ENCODE data around the gene PCBP3.
"Not testable (repeated sequence)": the region's sequence is repeated elsewhere in the genome, so short reads cannot be mapped to it uniquely, and the experiment has no call there.

PCBP3 gene

DNA sequence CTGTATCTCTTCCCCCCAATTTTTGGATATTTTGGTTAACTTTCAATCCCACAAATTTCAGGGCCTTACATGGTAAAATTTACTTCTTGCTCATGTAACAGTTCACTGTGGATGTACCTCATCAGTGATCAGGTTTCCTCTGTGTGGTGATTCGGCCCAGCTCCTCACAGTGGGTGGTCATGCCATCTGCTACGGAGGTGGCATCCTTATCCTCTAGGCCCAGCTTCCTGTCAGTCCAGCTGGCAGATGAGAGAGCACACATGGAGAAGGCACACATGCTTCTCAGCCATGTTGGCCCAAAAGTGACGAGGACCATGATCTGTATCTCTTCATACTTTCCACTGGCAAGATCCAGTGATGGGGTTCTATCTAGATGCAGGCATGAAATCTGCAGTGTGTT is 27.2 kb downstream of the PCBP3 start:
- TF ChIP-seq, protein P1, sequence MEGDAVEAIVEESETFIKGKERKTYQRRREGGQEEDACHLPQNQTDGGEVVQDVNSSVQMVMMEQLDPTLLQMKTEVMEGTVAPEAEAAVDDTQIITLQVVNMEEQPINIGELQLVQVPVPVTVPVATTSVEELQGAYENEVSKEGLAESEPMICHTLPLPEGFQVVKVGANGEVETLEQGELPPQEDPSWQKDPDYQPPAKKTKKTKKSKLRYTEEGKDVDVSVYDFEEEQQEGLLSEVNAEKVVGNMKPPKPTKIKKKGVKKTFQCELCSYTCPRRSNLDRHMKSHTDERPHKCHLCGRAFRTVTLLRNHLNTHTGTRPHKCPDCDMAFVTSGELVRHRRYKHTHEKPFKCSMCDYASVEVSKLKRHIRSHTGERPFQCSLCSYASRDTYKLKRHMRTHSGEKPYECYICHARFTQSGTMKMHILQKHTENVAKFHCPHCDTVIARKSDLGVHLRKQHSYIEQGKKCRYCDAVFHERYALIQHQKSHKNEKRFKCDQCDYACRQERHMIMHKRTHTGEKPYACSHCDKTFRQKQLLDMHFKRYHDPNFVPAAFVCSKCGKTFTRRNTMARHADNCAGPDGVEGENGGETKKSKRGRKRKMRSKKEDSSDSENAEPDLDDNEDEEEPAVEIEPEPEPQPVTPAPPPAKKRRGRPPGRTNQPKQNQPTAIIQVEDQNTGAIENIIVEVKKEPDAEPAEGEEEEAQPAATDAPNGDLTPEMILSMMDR (IDR thresholded peaks at IDR 0.05; ENCODE audit: low read depth, low read length, missing control alignments): no peak
- no peak for DNase-seq (ENCODE audit: extremely low read depth, low read depth)
- no peak overlapping the region for H3K4me3 ChIP-seq (replicated peaks; ENCODE audit: low read depth, low read length)

DNA sequence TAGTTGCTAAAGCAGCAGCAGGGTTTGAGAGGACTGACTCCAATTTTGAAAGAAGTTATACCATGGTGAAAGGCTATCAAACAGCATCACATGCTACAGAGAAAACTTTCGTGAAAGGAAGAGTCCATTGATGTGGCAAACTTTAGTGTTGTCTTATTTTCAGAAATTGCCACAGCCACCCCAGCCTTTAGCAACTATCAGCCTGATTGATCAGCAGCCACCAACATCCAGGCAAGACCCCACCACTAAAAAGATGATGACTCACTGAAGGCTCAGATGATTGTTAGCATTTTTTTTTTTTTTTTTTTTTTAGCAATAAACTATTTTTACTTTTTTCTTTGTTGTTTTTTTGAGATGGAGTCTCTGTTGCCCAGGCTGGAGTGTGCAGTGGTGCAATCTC is 35.3 kb downstream of the PCBP3 start:
- not testable (repeated sequence) for H3K4me3 ChIP-seq (replicated peaks; ENCODE audit: low read depth, low read length); DNase-seq (ENCODE audit: extremely low read depth, low read depth)

DNA sequence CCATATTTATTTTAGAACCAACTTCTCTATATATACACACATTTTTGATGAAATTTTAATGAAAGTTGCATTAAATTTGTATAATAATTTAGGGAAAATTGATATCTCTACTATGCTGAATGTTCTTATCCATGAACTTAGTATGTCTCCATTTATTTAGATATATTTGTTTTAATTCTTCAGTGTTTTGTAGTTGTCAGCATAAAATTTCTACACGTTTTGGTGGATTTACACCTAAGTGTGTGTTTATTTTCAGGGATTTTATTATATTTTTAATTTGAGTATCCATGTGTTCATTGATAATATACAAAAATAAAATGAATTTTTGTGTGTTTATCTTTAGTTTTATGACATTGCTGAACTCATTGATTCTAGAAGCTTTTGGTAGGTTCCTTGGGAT is 36.7 kb downstream of the PCBP3 start:
- TF ChIP-seq, protein P1 (IDR thresholded peaks at IDR 0.05; ENCODE audit: low read depth, low read length, missing control alignments): no peak
- no peak for DNase-seq (ENCODE audit: extremely low read depth, low read depth)
- no peak overlapping the region for H3K4me3 ChIP-seq (replicated peaks; ENCODE audit: low read depth, low read length)

DNA sequence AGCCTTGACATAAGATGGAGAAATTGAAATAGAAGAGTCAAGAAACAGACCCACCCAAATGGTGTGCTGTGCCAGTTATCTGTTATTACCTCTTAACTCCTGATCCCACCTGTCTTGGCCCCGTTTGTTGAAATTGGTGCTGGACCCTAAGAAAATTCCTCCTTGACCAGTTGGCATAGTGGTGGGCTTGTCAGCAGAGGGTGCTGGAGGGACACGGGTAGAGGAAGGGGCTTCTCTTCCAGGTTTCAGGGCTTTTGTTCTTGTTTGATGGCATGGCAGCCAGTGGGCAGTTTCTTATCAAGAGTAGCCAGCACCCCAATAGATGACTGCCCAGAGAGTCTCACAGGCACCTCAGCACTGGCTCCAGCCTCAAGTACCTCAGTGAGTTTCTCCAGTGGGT is 51.6 kb downstream of the PCBP3 start:
- TF ChIP-seq, protein P1 (IDR thresholded peaks at IDR 0.05; ENCODE audit: low read depth, low read length, missing control alignments): peak; percentile 18
- no peak overlapping the region for H3K4me3 ChIP-seq (replicated peaks; ENCODE audit: low read depth, low read length)
- DNase-seq (ENCODE audit: extremely low read depth, low read depth): no peak

DNA sequence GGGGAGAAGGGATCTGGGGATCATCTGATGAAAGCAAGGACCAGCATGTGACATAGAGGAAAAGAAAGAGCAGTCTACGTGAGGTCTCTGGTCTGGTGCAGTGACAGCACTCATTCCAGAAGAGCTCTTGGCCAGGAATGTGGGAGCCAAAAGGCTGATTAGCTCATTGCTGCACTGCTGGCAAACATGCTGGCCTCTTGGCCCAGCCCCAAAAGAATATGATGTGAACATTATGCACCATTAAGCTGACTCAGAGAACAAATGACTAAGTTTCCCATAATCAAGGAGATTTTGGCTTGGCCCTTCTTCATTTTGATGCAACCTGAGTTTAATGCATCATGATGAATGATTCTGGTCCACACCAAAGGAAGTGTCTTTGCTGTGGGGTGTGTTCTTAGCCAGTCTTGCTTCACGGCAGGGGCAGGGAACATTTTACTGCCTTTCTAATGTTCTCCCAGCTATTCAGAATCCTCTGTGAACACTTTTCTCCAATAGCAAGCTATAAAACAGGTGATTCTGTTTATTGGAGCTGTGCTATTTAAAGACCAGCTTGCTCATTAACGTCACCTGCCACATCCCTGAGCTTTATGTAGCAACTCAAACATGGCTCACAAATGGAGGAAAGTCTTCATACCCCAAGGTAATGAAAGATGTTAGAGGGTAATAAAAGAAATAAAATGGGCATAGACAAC is 55.1 kb downstream of the PCBP3 start:
- TF ChIP-seq, protein P1 (IDR thresholded peaks at IDR 0.05; ENCODE audit: low read depth, low read length, missing control alignments): no peak
- DNase-seq (ENCODE audit: extremely low read depth, low read depth): peak; percentile 44
- H3K4me3 ChIP-seq (replicated peaks; ENCODE audit: low read depth, low read length): no peak overlapping the region

DNA sequence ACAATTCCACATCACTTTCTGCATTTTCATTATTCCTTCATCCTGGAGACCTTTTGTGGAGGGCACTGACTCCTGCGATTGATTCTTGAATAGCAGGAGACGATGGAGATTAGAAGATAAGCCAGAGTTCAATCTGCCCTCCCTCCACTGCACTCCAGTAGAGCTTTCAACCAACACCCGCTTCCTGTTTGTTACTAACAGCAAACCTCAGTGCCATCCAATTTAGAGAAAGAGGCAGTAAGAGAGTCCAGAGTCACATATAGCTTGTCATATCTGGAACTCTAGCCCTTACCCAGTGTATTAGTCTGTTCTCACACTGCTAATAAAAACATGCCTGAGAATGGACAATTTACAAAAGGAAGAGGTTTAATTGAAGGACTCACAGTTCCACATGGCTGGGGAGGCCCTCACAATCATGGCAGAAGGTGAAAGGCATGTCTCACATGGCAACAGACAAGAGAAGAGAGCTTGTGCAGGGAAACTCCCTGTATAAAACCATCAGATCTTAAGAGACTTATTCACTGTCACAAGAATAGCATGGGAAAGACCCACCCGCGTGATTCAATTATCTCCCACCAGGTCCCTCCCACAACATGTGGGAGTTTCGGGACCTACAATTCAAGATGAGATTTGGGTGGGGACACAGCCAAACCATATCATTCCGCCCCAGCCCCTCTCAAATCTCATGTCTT is 55.9 kb downstream of the PCBP3 start:
- no peak for DNase-seq (ENCODE audit: extremely low read depth, low read depth)
- no peak overlapping the region for H3K4me3 ChIP-seq (replicated peaks; ENCODE audit: low read depth, low read length)
- TF ChIP-seq, protein P1 (IDR thresholded peaks at IDR 0.05; ENCODE audit: low read depth, low read length, missing control alignments): no peak

DNA sequence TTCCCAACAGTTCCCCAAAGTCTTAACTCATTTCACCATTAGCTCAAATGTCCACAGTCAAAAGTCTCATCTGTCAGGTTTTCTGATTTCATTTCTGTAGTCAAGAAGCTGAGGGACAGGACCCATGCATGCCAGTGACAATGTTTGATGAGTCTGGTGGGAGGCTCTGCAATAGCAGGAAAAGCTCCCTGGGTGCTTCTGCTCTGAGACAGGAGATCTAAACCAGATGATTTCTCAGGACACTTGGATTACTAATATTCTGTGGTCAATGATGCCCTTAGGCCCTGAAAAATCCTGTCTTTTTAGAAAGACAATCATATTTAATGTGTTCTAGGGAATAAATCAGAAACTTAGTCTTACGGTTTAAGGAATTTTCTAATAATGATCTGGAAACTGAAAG is 56.4 kb downstream of the PCBP3 start:
- TF ChIP-seq, protein P1 (IDR thresholded peaks at IDR 0.05; ENCODE audit: low read depth, low read length, missing control alignments): no peak
- DNase-seq (ENCODE audit: extremely low read depth, low read depth): no peak
- H3K4me3 ChIP-seq (replicated peaks; ENCODE audit: low read depth, low read length): no peak overlapping the region

Data from HFF-Myc (cell line).